DOHH2 (cell line): ENCODE measurements around the gene SLC25A39.
A peak's percentile ranks its signal among the peaks of the same experiment; 100 is the strongest.

ENCODE experiments used
- H3F3A ChIP-seq: fragments of 200-600 bp; sonication (generic), shearing (Covaris generic); 2 replicates; pipeline ENCODE4 v1.6.0; 2016; ENCODE audit warnings: antibody characterized with exemption, mild to moderate bottlenecking; ENCODE audit not compliant: control insufficient read depth, insufficient read depth
- H3K27ac ChIP-seq: fragments of 200-600 bp; sonication (generic); 2 replicates; pipeline ENCODE4 v1.5.1; 2014; ENCODE audit warnings: low read depth, mild to moderate bottlenecking, low read length, moderate library complexity
- H3K27me3 ChIP-seq: fragments of 200-600 bp; sonication (generic); 2 replicates; pipeline ENCODE4 v1.6.1; 2014; ENCODE audit warnings: mild to moderate bottlenecking, low read length, mixed read lengths; ENCODE audit not compliant: control insufficient read depth
- H3K36me3 ChIP-seq: fragments of 200-600 bp; sonication (generic); 2 replicates; pipeline ENCODE4 v1.6.1; 2014; ENCODE audit warnings: mild to moderate bottlenecking, low read length, moderate library complexity, mixed read lengths; ENCODE audit not compliant: control insufficient read depth
- H3K4me1 ChIP-seq: fragments of 200-600 bp; sonication (generic); 2 replicates; pipeline ENCODE4 v1.6.1; 2014; ENCODE audit warnings: mild to moderate bottlenecking, low read length, mixed read lengths; ENCODE audit not compliant: control insufficient read depth
- H3K4me2 ChIP-seq: fragments of 200-600 bp; sonication (generic); 2 replicates; pipeline ENCODE4 v1.6.0; 2014; ENCODE audit warnings: mild to moderate bottlenecking, low read length, moderate library complexity
- H3K4me3 ChIP-seq: fragments of 200-600 bp; sonication (generic); 2 replicates; pipeline ENCODE4 v1.5.1; 2014; ENCODE audit warnings: mild to moderate bottlenecking, low read length, mixed read lengths
- H3K79me2 ChIP-seq: fragments of 200-600 bp; sonication (generic); 2 replicates; pipeline ENCODE4 v1.6.1; 2014; ENCODE audit warnings: mild to moderate bottlenecking, low read length, mixed read lengths; ENCODE audit not compliant: control insufficient read depth
- H3K9me2 ChIP-seq: fragments of 200-600 bp; sonication (generic); replicated peaks from 2 replicates; pipeline ENCODE4 v1.6.1; 2014; ENCODE audit warnings: mild to moderate bottlenecking, low read length, mixed read lengths; ENCODE audit not compliant: control insufficient read depth
- H3K9me3 ChIP-seq: fragments of 200-600 bp; sonication (generic); 2 replicates; pipeline ENCODE4 v1.6.1; 2014; ENCODE audit warnings: antibody characterized with exemption, low read length, mixed read lengths; ENCODE audit not compliant: control insufficient read depth, insufficient read depth
- H4K20me1 ChIP-seq: fragments of 200-600 bp; sonication (generic); 2 replicates; pipeline ENCODE4 v1.6.0; 2014; ENCODE audit warnings: low read depth, mild to moderate bottlenecking, antibody characterized with exemption, low read length, moderate library complexity; ENCODE audit not compliant: control insufficient read depth, insufficient read depth
- CTCF ChIP-seq: fragments of 200-600 bp; sonication (generic); IDR thresholded peaks from one replicate; pipeline ENCODE4 v1.5.1; 2014; ENCODE audit warnings: antibody characterized with exemption, mild to moderate bottlenecking, low read depth, low read length; ENCODE audit not compliant: poor library complexity, severe bottlenecking
- EZH2phosphoT487 ChIP-seq: fragments of 200-600 bp; sonication (generic); IDR thresholded peaks from 2 replicates; pipeline ENCODE4 v1.6.1; 2017; ENCODE audit warnings: borderline replicate concordance, mild to moderate bottlenecking, antibody characterized with exemption, low read length, moderate library complexity, mixed read lengths

Gene SLC25A39

DNA sequence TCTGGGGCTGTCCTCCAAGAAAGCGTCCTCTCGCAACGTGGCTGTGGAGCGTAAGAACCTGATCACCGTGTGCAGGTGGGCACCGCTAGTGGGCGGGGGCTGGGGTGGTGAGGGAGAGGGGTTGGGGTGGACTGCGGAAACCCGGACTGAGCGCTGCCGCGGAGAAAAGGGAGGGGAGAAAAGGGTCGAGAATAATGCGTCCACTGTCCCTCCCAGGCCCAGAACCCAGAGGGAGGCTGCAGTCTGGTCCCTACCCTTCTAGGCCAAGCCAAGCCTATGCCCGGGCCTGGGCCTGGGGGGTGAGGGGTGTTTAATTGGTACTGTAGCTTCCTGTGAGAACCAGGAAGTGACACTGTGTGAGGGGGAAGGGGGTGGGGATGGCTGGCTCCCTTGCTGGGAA, 15.8 kb downstream of the SLC25A39 start:
- no peaks in the 10 kb centered on the region for H3F3A ChIP-seq
- H3K27me3 ChIP-seq: peaks cover 10% of the 10 kb centered on the region
- H3K9me3 ChIP-seq: no peaks in the 10 kb centered on the region
- no peaks in the 10 kb centered on the region for H3K9me2 ChIP-seq
- H3K4me3 ChIP-seq: peak overlapping the region; percentile 24; the same call in 1 of the 2 replicates
- TF ChIP-seq EZH2phosphoT487 (no peak), CTCF (no peak)
- no peaks in the 10 kb centered on the region for H3K79me2 ChIP-seq
- no peaks in the 10 kb centered on the region for H3K36me3 ChIP-seq
- H3K27ac ChIP-seq: no peak overlapping the region
- peaks cover 28% of the 10 kb centered on the region for H3K4me1 ChIP-seq
- H4K20me1 ChIP-seq: no peaks in the 10 kb centered on the region; the same call in 1 of the 2 replicates
- peak overlapping the region; percentile 47 for H3K4me2 ChIP-seq

DNA sequence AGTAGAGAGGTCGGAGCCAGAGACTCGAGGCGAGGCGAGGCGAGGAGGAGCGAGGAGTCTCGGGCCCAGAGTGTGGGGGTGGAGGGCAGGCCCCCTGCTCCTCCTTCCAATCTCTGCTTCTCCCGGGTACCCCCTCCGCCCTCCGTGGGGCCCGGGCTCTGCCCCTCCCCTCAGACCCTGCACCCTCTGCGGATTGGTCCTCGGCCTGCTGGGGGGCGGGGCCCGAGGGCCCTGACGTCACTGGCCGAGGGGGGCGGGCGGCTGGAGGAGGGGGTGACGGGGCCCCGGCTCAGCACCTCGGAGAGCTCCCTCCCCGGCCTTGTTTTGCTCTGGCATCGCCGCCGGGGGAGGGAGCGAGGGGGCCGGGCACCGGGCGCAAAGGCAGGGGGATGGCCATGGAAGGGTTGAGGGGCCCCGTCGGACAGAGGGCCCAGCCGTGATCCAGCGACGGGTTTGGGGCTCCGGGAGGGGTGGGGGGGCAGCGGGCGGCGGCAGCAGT, 16.3 kb downstream of the SLC25A39 start, which contains the start of gene RUNDC3A:
Gene RUNDC3A, plus strand, starts transcription at position 282 of the 499 bp plus-strand sequence. CDS start 232 bp downstream, outside the sequence.
- H3K9me3 ChIP-seq: no peaks in the 10 kb centered on the region
- no peaks in the 10 kb centered on the region for H3K79me2 ChIP-seq
- H3K4me2 ChIP-seq: peak within 1 kb of the TSS; percentile 47
- no peaks in the 10 kb centered on the region for H3K9me2 ChIP-seq
- peak within 1 kb of the TSS; percentile 66 for H3K4me3 ChIP-seq
- no peak within 1 kb of the TSS for H3K27ac ChIP-seq
- peaks cover 9% of the 10 kb centered on the region for H3K27me3 ChIP-seq
- no peaks in the 10 kb centered on the region; the same call in 1 of the 2 replicates for H4K20me1 ChIP-seq
- H3K4me1 ChIP-seq: peaks cover 33% of the 10 kb centered on the region
- no peak for TF ChIP-seq CTCF
- no peak for TF ChIP-seq EZH2phosphoT487
- H3K36me3 ChIP-seq: no peaks in the 10 kb centered on the region
- no peaks in the 10 kb centered on the region for H3F3A ChIP-seq

- no peaks in the 10 kb centered on the region for H3K9me3 ChIP-seq
- H4K20me1 ChIP-seq: no peaks in the 10 kb centered on the region; the same call in 1 of the 2 replicates
- peak overlapping the region; percentile 66 for H3K4me3 ChIP-seq
Measured at GRCh38 chr17:44307387-44308186, 17.0 kb downstream of the SLC25A39 start.

More at GRCh38 chr17:44307387-44308186, 17.0 kb downstream of the SLC25A39 start:
- Histone ChIP-seq H3K27me3 (peaks cover 9% of the 10 kb centered on the region), H3K4me2 (peak overlapping the region; percentile 47), H3F3A (no peaks in the 10 kb centered on the region), H3K4me1 (peaks cover 41% of the 10 kb centered on the region), H3K36me3 (no peaks in the 10 kb centered on the region), H3K27ac (no peak overlapping the region), H3K9me2 (no peaks in the 10 kb centered on the region), H3K79me2 (no peaks in the 10 kb centered on the region)
- TF ChIP-seq EZH2phosphoT487: no peak
- TF ChIP-seq CTCF: no peak
